Right lung (tissue), 5 donors: ENCODE measurements around the gene ITPA. TPM values are rescaled to one million over a fixed set of nuclear protein-coding genes. Genes with fewer than 3 reads are reported as not detected.

Experiments used
- DNase-seq, 2 donors: peaks; one replicate each; pipeline ENCODE4 v3.0.0-alpha.2; 2013
- polyA plus RNA-seq, 5 donors: library from polyadenylated mRNA; unstranded; fragments of 120-200 nt; gene quantifications; one replicate each; pipeline versions ENCODE4 v1.2.1 to v1.2.3, GENCODE V29; 2013; ENCODE audit warnings: inconsistent platforms in 1 of 5, low replicate concordance in 1 of 5; ENCODE audit not compliant: insufficient read length in 5 of 5, insufficient read depth in 1 of 5

The ITPA gene
- polyA plus RNA-seq, 5 donors = 33.9 to 71.5 (median 50.4) TPM

GRCh38 chr20:3226864-3227263, 17.6 kb downstream of the ITPA start:
- no peak for DNase-seq

DNA sequence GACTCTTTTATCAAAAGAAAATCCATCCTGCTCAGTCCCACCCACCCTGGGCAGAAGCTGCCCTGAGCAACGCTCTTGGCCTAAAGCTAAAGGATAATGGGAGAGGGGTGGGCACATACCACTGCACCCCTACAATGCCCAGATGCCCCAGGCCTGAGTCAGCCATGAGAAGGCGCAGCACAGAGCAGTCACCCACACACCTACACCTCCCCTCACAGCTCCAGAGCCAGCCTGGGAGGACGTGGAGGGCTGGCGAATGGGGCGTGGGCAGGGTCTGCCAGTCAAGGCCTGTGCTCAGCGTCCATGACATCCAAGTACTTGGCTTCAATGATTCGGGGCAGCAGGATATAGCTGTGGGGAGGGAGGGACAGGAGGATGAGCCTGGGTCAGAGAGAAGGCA, 18.2 kb downstream of the ITPA start:
- DNase-seq = no peak

- DNase-seq = no peak
These were observed 18.8 kb downstream of the ITPA start for GRCh38 chr20:3227936-3228749.

- DNase-seq = no peak
These were observed 19.4 kb downstream of the ITPA start for GRCh38 chr20:3228750-3229032.

- DNase-seq = no peak
These were observed 19.9 kb downstream of the ITPA start for GRCh38 chr20:3229158-3229557.

DNA sequence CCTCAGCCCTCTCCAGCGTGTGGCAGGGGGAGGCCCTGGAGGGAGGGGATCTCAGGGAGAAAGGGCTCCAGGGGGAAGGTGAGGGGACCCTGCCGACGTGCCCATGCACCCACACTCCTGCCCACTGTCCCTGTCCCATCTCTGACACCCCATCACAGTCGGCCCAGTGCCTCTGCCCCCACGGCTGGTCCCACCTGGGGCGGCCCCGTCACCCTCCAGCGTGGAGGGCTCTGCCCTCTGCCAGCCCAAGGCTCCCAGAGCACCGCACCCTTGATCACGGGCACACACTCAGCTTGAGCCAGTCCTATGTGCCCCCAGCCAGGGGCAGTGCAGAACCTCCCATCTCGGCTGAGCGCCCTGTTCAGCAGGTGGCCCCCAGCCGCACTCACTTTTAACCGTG, 20.5 kb downstream of the ITPA start:
- no peak for DNase-seq

DNA sequence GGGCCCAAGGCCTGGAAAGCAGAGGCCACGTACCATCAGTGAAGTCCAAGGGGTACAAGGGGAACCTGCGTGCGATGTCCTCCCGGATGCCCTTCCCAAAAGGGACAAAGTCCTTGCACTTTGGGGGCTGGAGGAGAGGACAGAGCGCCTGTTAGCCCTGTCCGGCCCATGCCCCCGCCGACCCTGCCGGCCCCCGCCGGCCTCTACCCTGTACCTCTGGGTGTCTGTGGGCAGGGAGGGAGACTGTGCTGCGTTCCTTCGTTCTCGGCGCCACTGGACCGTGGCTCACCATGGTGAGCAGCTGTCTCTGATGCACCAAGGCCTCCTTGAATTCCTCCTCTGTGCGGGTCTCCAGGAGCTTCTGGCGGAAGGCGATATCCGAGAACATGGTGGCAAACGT, 21.8 kb downstream of the ITPA start:
- DNase-seq = no peak

GRCh38 chr20:3231889-3232588, 22.7 kb downstream of the ITPA start:
- DNase-seq = no peak

- no peak for DNase-seq
These were observed 24.1 kb downstream of the ITPA start for GRCh38 chr20:3233131-3233990.

- no peak for DNase-seq
These were observed 24.7 kb downstream of the ITPA start for GRCh38 chr20:3233991-3234498.

DNA sequence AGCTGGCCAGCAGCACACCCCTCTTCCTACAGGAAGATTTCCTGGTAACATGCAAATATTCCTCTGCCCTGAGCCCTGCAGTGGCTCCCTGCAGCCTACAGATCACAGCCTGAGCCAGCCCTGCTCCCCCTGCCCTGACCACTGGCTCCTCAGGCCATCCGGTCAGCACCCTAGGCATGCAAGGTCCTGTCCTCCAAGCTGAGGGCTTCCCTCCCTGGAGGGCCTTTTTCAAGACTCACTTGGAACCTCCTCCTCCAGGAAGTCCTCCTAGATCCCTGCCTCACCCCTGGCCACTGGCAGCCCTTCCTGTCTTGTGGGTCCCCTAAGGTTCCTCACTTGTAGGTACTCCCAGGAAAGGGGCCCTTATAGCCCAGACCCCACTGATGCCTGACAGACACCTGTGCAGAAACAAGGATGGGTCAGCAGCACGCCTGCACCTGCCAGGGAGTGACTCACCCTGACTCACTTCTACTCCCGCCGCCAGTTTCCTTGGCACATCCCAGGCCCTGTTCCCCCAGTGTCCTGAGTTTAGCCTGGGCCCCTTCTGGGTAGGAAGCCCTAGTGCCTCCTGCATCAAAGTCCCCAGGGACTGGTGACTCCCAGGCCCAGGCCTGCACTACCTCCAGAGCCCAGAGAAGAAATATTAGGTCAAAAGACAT, 26.5 kb downstream of the ITPA start:
- DNase-seq = no peak

DNA sequence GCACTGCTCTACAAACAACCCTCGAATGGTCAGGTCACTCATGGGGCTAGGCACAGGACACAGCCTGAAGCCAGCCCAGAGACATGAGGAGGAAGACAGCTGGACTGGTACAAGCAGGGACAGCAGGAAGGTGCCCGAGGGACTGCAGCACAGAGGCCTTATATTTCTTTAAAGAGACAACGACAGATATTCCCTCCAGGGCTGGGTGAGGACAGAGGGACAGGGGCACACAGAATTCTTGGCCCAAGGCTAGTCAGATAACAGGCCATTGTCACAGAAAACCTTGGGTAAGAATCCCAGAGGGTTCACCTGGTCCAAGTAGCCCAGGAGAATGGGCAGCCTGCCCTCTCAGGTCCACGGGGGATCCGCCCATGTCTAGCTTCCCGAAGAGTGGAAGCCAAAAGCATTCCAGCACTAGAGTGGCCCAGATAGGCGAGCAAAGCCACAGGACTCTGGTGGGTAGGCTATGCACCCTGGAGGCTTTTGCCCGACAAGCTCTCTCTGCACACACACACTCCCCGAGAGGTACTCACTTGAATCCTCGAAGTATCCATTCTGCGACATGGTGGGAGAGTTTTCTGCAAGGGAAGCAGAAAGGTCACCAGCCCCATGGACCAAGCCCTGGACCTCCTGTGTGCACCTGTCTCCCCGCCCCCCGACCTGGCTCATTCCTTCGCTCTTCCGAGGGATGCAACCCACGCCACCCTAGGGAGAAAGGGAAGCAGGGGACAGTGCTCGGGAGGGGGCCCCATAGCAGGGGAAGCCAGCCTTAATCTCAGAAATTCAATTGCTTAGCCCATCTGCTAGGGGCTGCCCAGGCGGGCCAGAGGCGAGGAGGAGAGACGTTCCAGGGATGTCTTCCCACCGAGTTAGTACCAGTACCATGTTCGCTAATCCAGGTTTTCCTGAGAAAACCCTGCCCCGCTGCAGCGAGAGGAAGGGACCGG, 28.0 kb downstream of the ITPA start:
- DNase-seq = no peak

- no peak for DNase-seq
These were observed 28.8 kb downstream of the ITPA start for GRCh38 chr20:3237958-3238615.

DNA sequence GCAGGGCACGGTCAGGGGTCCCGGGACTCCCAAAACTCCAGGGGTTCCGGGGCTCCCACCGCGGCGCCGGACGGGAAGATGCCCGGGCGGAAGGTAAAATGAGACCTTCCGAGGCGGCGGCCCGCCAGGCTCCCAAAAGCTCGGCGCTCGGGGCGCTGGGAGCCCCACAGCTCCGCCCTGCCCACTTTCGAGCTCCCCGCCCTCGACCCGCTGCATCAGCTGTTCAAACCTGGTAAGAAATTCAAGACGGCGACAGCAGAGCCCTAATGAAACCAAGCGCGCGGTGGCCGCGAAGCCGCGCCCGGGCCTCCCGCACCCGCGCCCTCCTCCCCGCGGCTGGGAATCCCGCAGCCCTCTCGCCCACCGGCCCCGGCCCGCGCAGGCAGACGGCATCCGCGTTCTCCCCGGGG, 29.3 kb downstream of the ITPA start:
- DNase-seq = no peak

GRCh38 chr20:3239026-3239866, 29.9 kb downstream of the ITPA start, which contains the start of gene SLC4A11:
SLC4A11 (minus strand) TSS chr20:3239190; CDS start chr20:3239137, 53 bp downstream.
- no peak for DNase-seq

- no peak for DNase-seq
These were observed 30.8 kb downstream of the ITPA start for GRCh38 chr20:3239867-3240775.

- DNase-seq = no peak
These were observed 31.6 kb downstream of the ITPA start for GRCh38 chr20:3240776-3241363.
